Colon (tissue), 2 donors: ENCODE data around the gene CCDC85C.

Source experiments
- FAIRE-seq: peaks from 2 replicates; lab custom pipeline; 2012; peaks lifted over from hg19 to GRCh38; lab: Jason Lieb, UNC
- donor health status: control.
- donor health status: control.

CCDC85C gene

DNA sequence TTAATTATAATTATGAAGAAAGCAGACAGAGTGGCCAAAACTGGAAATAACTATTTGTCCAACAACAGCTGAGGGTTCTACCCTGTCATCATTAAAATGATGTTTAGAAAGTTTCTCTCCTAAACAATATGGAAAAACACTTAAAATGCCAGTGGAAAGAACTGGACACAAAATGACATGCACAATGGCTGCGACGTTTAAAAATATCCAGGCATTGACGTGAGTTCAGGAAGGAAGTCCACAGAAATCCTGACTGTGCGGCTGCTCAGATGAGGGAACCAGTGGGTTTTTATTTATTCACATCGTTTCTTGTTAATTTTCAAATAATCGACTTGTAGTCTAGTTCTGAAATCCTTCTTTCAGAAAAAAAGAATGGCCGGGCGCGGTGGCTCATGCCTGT lies 64.5 kb downstream of the CCDC85C start:
- no peak for FAIRE-seq

GRCh38 chr14:99538733-99539132 lies 65.3 kb downstream of the CCDC85C start:
- no peak for FAIRE-seq

DNA sequence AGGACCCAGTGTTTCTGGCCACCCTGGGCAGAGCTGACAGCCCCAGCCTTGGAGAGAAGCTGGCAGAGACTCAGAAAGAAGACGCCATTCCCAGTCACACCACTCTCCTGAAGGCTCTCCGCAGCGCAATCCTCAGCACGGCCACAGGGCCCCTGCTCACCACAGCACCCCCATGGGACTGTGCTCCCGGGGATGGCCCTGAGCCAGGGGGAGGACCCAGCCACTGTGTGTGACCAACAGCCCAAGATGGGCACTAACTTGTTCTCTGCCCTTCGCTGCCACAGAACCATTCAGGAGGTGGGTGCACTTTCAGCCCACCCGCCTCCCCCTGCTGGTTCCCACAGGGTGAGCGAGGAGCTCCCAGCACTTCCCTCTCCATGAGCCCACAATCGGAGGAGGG lies 65.7 kb downstream of the CCDC85C start:
- FAIRE-seq, result no peak

DNA sequence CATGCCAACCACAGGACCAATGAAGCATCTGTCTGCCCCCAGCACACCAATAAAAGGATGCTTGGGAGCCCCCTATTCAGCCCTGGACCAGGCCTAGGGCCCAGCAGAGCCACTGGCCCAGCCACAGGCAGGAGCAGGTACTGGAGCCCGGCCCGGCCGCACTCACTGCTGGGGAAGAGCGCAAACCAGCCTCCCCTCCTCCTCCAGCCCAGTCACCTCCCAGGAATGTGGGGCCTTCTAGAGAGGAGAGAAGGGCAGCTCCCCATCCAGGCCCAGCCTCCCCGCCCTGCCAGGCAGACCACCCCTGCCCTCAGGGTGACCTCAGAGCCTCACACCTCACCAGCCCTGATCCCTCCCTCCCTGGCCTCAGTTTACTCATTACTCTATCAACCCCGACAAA lies 66.6 kb downstream of the CCDC85C start:
- FAIRE-seq, result no peak

DNA sequence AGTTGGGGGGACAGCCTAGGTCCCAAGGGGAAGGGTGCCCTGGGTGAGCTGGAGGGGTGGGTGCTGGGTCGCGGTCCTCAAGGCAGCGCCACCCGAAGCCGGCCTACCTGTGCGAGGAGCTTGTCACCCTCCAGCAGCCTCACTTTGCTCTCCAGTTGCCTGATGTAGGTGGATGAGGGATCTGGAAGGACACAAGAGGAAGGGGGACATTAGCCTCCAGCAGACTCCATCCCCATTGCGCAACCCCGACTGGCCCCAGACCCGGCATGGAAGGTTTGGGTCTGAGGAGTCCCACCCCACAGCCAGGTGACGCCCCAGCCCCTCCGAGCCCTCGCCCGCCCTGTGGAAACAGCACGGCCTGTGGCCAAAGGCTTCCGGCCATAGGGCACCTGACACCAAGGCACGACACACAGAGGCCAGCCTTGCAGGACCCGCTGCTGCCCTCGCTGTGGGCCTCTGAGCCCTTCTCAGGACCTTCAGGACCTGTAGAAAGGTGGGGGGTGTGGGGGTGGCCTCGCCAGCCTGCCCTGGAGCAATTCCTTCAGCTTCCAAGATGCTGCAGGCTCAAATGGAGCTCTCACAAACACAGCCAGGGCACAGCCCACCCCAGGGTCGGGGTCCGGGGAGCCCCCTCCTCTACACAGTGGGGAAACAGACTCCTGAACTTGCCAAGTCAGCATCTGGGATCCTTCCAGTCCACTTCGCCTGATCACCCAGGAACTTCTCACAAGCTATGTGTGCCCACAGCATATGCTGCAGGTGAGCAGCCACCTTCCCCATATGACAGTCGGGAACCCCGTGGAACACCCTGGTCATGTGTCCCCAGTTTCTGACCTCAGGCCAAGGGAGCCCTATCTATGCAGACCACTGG lies 67.9 kb downstream of the CCDC85C start:
- FAIRE-seq, result no peak

DNA sequence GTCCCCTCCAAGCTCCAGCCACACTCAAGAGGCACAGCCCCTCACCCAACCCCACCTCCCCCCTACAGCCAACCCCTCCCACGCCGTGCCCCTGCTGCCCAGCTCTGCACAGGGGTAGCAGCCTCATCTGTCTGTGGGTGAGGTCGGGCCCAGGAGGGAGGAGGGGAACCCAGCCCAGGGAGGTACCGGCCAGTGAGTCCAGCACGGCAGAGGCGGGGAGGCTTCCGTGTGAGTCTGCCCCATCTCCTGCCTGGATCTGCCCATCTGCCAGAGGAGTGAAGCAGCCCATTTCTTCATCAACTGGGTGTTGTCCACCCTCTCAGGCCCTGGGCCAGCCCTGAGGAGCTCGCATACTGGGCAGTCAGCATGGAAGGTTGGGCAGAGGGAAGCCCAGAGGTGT lies 68.6 kb downstream of the CCDC85C start:
- no peak for FAIRE-seq

DNA sequence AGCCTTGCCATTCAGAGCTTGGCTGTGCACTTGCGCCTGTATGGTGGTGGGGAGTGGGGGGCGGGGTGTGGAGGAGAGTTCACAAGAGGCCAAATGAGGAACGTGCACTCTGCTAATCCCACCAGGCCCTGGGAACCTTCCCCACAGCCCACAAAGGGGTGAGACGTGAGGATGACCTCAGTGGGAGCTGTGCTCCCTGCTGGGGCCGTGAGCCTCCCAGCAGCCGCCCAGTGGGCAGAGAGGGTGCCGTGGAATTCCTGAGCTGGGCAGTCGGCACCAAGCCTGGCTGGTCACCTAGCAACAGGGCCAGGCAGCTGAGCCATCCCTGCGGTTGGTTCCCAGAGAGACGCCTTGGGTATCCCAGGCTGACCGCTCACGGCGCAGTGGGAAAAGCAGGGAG lies 69.1 kb downstream of the CCDC85C start:
- no peak for FAIRE-seq

GRCh38 chr14:99534333-99534732 lies 69.7 kb downstream of the CCDC85C start:
- no peak for FAIRE-seq

DNA sequence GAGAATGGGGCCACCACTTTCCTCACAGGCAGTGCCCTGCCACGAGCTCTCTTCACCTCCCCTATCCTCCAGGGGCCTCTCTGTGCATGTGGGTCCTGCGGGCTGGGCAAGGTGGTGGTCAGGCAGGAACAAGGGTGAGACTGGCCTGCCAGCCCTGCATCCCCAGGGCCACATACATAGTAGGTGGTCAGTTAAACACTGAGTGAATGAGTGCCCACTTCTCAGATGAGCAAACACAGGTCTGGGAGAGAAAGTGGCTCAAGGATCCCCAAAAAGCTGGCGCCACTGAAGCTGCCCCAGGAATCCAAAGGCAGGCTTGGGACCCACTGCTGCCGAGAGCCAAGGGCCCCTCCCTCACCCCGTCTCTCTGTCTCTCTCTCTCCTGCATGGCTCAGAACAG lies 71.7 kb downstream of the CCDC85C start:
- no peak for FAIRE-seq

GRCh38 chr14:99531251-99532096 lies 72.5 kb downstream of the CCDC85C start:
- no peak for FAIRE-seq

GRCh38 chr14:99530407-99531155 lies 73.4 kb downstream of the CCDC85C start:
- no peak for FAIRE-seq

DNA sequence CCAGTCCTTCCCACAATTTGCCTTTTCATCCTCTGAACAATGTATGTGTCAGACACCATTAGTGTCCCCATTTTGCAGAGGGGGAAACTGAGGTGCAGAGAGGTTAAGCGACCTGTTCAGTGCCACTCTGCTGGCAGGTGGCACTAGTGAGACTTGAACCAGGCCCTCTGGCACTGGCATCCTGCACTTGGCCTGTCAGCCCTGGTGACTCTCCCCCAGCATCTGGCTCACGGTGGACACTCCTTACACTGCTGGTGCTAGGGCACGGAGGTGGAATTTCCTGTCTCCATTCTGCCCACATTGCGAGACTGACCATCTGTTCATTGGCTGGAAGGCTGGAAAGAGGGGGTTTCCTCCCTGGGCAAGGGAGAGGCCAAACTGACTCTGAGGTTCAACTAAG lies 74.1 kb downstream of the CCDC85C start:
- FAIRE-seq, result no peak

DNA sequence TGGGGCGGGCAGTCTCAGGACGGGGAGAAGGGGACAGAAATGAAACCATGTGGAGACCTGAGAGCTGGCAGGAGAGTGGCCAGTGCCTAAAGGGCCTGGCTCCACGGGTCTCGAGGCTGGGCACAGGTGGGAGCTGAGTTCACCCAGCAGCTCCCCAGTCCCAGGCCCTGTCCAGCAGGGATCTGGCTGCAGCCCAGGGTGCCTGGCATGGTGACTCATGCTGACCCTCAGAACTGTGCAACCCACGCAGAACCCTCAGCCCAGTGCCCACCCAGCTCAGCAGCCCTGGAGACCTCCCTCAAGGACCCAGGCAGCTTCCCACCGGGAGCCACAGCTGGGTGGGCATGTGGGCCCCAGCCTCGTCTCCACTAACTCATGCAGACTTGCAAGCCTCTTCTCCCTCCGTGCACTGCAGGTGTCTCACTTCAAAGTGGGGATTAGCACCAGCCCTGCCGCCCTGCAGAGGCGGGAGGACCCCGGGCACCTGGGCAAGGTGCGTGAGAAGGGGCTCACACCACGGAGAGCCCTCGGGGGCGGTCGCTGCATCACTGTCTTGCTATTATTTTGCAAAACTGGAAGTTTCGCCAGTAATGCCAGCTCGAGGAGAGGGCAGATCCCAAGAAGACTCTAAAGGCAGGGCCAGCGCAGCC lies 76.5 kb downstream of the CCDC85C start:
- FAIRE-seq, result no peak

DNA sequence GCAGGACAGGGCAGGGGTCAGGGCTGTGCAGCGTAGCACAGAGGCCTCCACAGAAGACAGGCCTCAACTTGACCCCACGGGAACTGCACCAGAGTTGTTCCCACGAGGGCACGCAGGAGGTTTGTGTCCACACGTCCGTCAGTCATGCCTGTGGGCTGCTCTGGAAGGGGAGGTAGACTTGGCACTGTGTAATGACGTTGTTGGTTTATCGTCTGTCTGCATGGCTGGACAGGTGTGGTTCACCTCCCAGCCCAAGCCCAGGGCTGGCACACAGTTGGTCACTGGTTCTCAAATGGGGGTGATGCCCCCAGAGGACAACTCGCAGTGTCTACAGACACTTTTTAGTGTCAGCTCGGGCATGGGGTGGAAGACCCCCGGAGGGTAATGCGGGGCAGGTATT lies 77.0 kb downstream of the CCDC85C start:
- no peak for FAIRE-seq

- FAIRE-seq, result no peak
Measured at GRCh38 chr14:99525699-99526080, 78.3 kb downstream of the CCDC85C start.

DNA sequence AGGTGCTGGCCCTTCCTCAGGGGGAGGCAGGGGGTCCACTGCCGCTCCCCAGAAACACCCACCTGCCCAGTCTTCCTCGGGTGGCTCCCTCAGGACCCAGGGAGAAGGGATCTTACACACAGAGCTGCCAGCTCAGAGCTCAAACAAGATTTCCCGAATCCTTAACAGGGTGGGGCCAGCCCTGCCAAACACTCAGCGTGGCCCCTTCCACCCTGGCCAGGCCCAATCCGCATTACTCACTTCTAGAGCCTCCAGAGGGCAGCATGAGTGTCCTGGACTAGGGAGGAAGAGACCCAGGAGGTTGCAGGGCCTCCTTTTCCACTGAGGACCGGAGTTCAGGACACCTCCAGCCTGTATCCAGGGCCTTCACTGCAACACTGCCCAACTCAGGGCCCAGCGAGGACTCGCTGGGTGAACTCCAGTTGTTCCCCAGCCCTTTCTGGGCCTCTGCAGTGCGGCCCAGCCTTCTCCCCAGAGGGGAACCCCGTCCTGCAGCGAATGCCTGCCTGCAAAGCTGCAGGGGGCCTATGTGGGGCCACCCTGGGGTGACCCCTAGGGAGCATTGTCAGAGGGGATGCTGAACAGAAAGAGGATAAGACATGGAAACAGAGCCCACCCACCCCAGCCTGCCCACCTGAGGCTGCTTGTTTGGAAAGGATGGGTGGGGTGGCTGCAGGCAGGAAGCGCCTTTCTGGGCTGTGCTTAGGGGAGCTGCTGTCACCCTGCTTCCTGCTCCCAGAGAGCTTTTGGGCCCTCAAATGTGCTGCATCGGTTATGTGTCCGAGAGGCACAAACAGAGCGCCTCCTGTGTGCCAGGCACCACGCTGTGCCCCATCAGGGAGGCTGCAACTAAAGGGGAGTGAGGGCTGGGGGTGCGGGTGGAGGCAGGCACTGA lies 79.0 kb downstream of the CCDC85C start:
- FAIRE-seq, result no peak

DNA sequence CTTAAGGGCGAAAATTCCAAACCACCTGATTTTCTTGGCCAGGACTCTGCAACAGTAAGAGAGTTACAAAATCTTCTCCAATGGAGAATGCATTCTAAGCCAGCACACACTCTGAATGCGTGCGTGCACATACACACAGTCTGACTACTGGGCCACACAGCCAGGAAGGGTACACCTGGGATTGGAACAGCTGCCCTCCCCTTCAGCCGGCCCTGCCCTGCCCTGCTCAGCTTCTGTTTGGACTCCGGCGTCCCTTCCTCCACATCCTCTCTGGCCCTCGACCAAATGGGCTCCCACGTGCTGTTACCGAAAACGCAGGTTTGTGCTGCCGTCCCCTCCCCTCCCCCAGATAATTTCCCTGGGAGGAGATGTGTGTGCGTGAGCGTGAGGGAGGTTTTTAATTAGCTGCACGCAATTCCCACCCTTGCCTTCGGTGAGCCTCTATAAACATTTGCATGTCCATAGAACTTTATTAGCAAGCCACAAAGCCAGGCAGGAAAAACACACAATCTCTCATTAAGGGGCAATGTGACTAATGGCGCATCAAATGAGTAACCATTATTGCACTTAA lies 79.8 kb downstream of the CCDC85C start:
- FAIRE-seq, result no peak

DNA sequence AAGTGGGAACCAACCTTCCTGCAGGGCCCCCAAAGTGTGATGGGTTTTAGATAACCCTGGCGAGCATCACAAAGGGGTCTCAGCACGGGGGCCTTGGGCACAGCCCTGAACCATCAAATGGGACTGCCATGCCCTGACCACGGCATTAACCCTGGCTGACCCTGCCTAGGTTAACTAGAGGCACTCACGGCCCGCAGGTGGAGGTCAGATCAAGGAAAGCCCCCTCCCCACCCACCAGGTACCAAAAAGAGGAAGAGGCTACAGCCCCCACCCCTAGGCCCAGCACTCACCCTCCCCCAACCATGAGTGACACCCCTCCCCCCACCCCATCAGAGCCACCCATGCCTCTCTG lies 80.3 kb downstream of the CCDC85C start:
- no peak for FAIRE-seq

- no peak for FAIRE-seq
Measured at GRCh38 chr14:99522934-99523703, 80.9 kb downstream of the CCDC85C start.

DNA sequence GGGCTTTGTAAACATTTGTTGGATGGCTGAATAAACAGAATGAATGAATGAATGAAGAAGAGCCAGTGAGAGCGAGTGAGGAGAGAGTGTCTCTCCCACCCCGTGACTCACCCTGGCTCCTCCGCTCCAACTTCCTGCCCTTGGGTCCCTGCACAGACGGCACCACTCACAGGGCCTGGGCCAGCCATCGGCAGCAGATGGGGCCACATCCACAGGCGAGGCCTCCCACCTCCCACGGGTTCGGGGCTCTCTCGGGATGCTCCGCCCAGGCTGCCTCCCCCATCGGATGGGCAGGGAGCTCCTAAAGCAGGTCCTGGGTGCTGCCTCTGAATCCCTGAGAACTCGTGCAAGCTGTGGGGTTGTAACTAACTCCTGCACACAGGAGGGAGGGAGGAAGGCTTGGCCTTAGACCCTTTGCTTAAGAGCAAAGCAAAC lies 81.5 kb downstream of the CCDC85C start:
- no peak for FAIRE-seq
